Esophagus squamous epithelium (tissue), 5 donors: ENCODE measurements around the gene TMEM207. TPM values are rescaled to one million over a fixed set of nuclear protein-coding genes. Genes with fewer than 3 reads are reported as not detected.

ENCODE experiments used
- DNase-seq: peaks from one replicate; lab custom pipeline; 2025; lab: John Stamatoyannopoulos, UW
- H3K27ac ChIP-seq, 4 donors: fragments of 200-600 bp; sonication (generic); one replicate each; pipeline ENCODE4 v1.5.1; 2016 to 2019; ENCODE audit warnings: mild to moderate bottlenecking in 1 of 4
- H3K27me3 ChIP-seq, 4 donors: fragments of 200-600 bp; sonication (generic); 1 replicate in 3 of 4; 2 replicates in 1 of 4; pipeline versions ENCODE4 v1.5.1 to v1.6.0; 2017 to 2021; ENCODE audit warnings: antibody characterized with exemption in 1 of 4
- H3K36me3 ChIP-seq, 3 donors: fragments of 200-600 bp; sonication (generic); one replicate each; pipeline ENCODE4 v1.5.1; 2016 to 2019
- H3K4me1 ChIP-seq, 3 donors: fragments of 200-600 bp; sonication (generic); one replicate each; pipeline ENCODE4 v1.5.1; 2017 to 2019
- H3K4me3 ChIP-seq, 4 donors: fragments of 200-600 bp; sonication (generic); 1 replicate in 3 of 4; 2 replicates in 1 of 4; pipeline ENCODE4 v1.5.1; 2016 to 2019; ENCODE audit warnings: mild to moderate bottlenecking in 2 of 4, moderate library complexity in 1 of 4
- H3K9me3 ChIP-seq, 3 donors: fragments of 200-600 bp; sonication (generic); one replicate each; pipeline ENCODE4 v1.5.1; 2016 to 2019
- POLR2A ChIP-seq, 4 donors: fragments of 450-650 bp; IDR thresholded peaks; one replicate each; pipeline ENCODE4 v1.6.1; 2017; ENCODE audit warnings: antibody characterized with exemption in 4 of 4, mild to moderate bottlenecking in 4 of 4, moderate library complexity in 3 of 4
- WGBS, 2 donors: methylation state at CpG; one replicate each; pipeline ENCODE4 v1.1.5; 2018; 5-methylcytosine and 5-hydroxymethylcytosine counted together
- intact Hi-C: fragments of 100-400 bp; cut with DNase I; formaldehyde crosslinking; loops from one replicate; pipeline ENCODE4 v1.15.0; 2022
- total RNA-seq, 4 donors: library from RNA; depleted of rRNA; stranded (reverse); fragments of >200 nt; gene quantifications; one replicate each; pipeline ENCODE4 v1.1.0, GENCODE V29; 2016
- TF ChIP-seq, protein P1 (sequence below), 6 experiments: fragments of 450-650 bp in 4 of 6; fragments of 200-600 bp in 2 of 6; sonication (generic) in 2 of 6; IDR thresholded peaks; one replicate each; pipeline ENCODE4 v1.5.1; 2016 to 2019; ENCODE audit warnings: antibody characterized with exemption in 6 of 6, mild to moderate bottlenecking in 4 of 6, moderate library complexity in 4 of 6
- donor health status: DM: yes; HTN: yes; CAD: no.

Gene TMEM207
- total RNA-seq, 4 donors from 2014 or later: not detected

DNA sequence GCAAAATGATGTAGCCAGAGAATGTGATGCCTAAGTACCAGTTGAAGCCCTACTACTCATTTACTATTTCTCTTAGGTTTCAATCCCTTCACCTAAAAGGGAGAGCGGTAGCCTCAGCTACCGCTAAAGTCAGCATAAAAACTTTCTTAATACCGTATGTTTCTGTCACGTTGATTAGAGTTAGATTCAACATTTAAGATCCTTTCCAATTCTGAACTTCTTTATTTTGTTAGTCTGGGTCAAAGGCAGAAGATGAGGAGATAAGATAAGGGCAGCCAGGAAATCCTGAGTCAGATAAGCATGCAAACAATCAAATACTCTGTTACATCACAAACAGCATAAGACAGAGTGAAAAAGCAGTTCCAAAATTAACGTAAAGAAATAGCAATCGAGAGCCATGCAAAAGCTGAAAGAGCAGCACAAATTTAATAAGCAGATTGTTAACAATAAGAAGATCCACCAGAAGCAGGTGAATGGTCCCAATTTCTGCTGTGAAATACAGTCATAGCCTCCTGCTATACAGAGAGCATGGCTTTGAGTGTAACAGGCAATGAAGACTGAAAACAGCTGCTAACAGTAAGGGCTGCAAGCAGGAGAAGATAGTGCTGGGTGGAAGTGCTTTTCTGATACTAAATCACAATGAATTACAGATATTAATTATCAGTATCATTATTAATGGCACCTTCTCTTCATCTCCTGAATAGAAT lies 3.0 kb downstream of the TMEM207 start:
- TF ChIP-seq POLR2A (IDR thresholded peaks at IDR 0.05): no peak
- TF ChIP-seq, protein P1, sequence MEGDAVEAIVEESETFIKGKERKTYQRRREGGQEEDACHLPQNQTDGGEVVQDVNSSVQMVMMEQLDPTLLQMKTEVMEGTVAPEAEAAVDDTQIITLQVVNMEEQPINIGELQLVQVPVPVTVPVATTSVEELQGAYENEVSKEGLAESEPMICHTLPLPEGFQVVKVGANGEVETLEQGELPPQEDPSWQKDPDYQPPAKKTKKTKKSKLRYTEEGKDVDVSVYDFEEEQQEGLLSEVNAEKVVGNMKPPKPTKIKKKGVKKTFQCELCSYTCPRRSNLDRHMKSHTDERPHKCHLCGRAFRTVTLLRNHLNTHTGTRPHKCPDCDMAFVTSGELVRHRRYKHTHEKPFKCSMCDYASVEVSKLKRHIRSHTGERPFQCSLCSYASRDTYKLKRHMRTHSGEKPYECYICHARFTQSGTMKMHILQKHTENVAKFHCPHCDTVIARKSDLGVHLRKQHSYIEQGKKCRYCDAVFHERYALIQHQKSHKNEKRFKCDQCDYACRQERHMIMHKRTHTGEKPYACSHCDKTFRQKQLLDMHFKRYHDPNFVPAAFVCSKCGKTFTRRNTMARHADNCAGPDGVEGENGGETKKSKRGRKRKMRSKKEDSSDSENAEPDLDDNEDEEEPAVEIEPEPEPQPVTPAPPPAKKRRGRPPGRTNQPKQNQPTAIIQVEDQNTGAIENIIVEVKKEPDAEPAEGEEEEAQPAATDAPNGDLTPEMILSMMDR (IDR thresholded peaks at IDR 0.05): no peak
- H3K4me3 ChIP-seq: no peak overlapping the region
- no peaks in the 10 kb centered on the region for H3K4me1 ChIP-seq
- intact Hi-C loops: no loop called here
- no peak for DNase-seq
- 50 to 56% methylated on average over 6 of the region's 6 CpGs for WGBS, 2 donors
- H3K27me3 ChIP-seq: no peaks in the 10 kb centered on the region
- H3K36me3 ChIP-seq: no peaks in the 10 kb centered on the region
- H3K27ac ChIP-seq: no peak overlapping the region
- no peaks in the 10 kb centered on the region for H3K9me3 ChIP-seq

- Histone ChIP-seq H3K27ac (no peak overlapping the region), H3K4me1 (no peaks in the 10 kb centered on the region), H3K9me3 (no peaks in the 10 kb centered on the region), H3K4me3 (no peak overlapping the region), H3K27me3 (no peaks in the 10 kb centered on the region), H3K36me3 (no peaks in the 10 kb centered on the region)
- intact Hi-C loops: no loop called here
- TF ChIP-seq, protein P1 (IDR thresholded peaks at IDR 0.05): no peak
- TF ChIP-seq POLR2A (IDR thresholded peaks at IDR 0.05): no peak
- 83 to 90% methylated on average over 3 of the region's 3 CpGs for WGBS, 2 donors
- no peak for DNase-seq
Measured at GRCh38 chr3:190444576-190445145, 5.0 kb downstream of the TMEM207 start.

DNA sequence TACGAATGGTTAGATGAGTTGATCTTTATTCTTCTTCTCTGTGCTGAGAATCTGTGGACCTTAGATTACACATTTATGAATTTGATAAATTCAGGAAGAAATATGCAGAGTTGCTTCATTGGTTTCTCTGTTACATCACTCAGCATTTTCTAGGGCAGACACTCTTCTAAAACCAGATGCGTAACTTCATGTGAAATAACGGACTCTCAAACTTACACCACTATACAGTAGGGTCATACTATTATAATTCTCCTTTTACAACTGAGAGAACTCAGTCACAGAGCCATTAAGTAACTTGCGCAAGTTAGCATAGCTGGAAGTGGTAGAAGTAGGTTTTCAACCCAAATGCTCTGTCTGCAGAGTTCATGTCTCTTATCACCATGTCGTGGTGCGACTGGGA lies 5.7 kb downstream of the TMEM207 start:
- Histone ChIP-seq H3K4me1 (no peaks in the 10 kb centered on the region), H3K9me3 (no peaks in the 10 kb centered on the region), H3K27ac (no peak overlapping the region), H3K4me3 (no peak overlapping the region), H3K27me3 (no peaks in the 10 kb centered on the region), H3K36me3 (no peaks in the 10 kb centered on the region)
- intact Hi-C loops: no loop called here
- DNase-seq: no peak
- WGBS, 2 donors: 85 to 86% methylated on average over 6 of the region's 6 CpGs
- TF ChIP-seq, protein P1 (IDR thresholded peaks at IDR 0.05): no peak
- TF ChIP-seq POLR2A (IDR thresholded peaks at IDR 0.05): no peak

- 67 to 73% methylated on average over 3 of the region's 3 CpGs for WGBS, 2 donors
- no peak for TF ChIP-seq POLR2A (IDR thresholded peaks at IDR 0.05)
- TF ChIP-seq, protein P1 (IDR thresholded peaks at IDR 0.05): peak in 1 of 6 experiments; percentile 27
- Histone ChIP-seq H3K27me3 (no peaks in the 10 kb centered on the region), H3K4me1 (no peaks in the 10 kb centered on the region), H3K27ac (no peak overlapping the region), H3K4me3 (no peak overlapping the region), H3K9me3 (no peaks in the 10 kb centered on the region), H3K36me3 (no peaks in the 10 kb centered on the region)
- DNase-seq: no peak
- intact Hi-C loops: no loop called here
Measured at GRCh38 chr3:190443257-190443656, 6.4 kb downstream of the TMEM207 start.

DNA sequence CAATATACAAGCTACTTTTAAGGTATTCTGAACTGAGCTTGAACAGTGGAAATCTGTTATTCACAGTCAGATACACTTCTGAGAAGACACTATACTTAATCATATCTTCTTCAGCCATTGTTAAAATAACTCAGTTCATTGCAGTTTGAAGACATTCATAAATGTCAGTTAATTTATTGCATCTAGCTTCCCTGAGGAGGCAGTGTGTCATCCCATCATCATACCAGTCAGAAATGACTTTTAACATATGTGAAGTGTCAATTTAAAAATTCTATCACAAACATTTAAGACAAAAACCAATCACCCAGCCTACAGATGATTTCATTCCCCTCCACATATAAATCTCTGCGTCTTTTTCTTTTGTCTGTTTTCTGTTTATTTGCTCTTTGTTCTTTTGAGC lies 7.5 kb downstream of the TMEM207 start:
- 81 to 83% methylated on average over 1 of the region's 1 CpG for WGBS, 2 donors
- TF ChIP-seq, protein P1 (IDR thresholded peaks at IDR 0.05): no peak
- H3K36me3 ChIP-seq: no peaks in the 10 kb centered on the region
- H3K4me1 ChIP-seq: no peaks in the 10 kb centered on the region
- no peak overlapping the region for H3K4me3 ChIP-seq
- H3K27me3 ChIP-seq: no peaks in the 10 kb centered on the region
- H3K9me3 ChIP-seq: no peaks in the 10 kb centered on the region
- DNase-seq: no peak
- H3K27ac ChIP-seq: no peak overlapping the region
- intact Hi-C loops: no loop called here
